Stimulated activated CD4-positive, alpha-beta T cell treated with anti-CD3 and anti-CD28 coated beads, Interleukin-4, amount 100 ng/mL, for 4 hours (primary cell): ENCODE data around the gene TPGS1.
A peak's percentile ranks its signal among the peaks of the same experiment; 100 is the strongest.

Experiments
- DNase-seq, 2 experiments: peaks; one replicate each; pipeline ENCODE4 v3.0.0-alpha.2; 2020

The TPGS1 gene

GRCh38 chr19:522726-523125 lies 15.4 kb downstream of the TPGS1 start:
- DNase-seq, result no peak

GRCh38 chr19:524062-524674 lies 16.9 kb downstream of the TPGS1 start:
- no peak for DNase-seq

DNA sequence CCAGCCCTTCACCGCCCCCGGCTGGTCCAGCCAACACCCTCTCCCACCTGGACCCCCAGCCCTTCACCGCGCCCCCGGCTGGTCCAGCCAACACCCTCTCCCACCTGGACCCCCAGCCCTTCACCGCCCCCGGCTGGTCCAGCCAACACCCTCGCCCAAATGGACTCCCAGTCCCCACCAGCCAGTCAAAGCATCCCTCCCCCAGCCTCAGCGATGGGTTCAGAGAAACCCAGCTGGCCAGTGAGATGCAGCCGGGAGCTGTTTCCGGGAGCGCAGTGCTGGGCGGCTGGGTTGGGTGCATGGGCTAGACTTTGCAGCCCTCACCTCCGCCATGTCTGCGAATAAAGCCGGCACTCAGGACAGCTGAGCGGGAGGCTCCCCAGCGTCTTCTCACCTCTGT lies 17.7 kb downstream of the TPGS1 start:
- DNase-seq, result no peak

DNA sequence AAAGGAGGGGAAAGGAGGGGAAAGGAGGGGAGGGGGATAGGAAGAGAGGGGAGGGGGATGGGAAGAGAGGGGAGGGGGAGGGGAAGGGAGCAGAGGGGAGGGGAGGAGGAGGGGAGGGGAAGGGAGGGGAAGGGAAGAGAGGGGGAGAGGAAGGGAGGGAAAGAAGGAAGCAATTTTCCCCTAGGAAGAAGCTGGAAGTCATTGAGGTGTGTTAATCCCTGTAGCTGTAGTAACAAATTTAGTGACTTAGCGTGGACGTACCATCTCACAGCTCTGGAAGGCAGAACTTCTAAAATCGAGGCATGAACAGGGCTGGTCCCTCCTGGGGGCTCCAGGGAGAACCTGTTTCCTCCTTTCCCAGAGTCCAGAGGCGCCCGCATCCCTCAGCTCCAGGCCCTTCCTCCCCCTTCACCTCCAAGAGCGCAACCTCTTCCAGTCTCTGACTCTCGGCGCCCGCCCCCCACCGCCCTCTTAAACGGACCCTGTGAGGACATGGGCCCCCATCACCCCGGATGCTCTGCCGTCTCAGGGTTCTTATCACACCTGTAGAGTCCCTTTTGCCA lies 18.6 kb downstream of the TPGS1 start:
- no peak for DNase-seq

DNA sequence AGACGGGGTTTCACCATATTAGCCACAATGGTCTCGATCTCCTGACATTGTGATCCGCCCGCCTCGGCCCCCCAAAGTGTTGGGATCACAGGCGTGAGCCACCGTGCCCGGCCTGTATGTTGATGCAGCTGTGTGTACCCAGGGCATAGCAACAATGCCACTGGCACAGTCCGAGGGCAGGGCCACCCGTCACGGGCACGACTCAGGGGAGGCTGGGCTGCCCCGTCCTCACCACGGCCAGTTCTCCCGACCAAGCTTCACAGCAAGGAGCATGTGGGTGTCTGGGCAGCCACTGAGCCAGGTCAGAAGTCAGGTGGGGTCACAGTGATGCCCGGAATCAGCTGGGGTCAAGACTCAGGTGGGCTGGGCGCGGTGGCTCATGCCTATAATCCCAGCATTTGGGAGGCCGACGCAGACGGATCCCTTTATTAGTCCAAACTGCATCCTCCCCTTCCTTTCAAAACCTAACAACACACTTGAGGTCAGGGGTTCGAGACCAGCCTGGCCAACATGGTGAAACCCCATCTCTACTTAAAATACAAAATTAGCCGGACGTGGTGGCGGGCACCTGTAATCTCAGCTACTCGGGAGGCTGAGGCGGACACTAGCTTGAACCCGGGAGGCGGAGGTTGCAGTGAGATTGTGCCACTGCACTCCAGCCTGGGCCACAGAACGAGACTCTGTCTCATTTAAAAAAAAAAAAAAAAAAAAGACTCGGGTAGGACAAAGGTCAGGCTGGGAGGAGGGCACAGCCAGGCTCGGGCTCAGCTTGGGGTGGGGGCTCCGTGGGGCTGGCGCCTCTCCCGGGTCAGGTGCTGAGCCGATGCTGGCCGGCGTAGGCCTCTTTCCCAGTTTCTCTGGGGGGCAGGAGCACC lies 23.1 kb downstream of the TPGS1 start:
- no peak for DNase-seq

GRCh38 chr19:531009-531752 lies 23.9 kb downstream of the TPGS1 start:
- DNase-seq, result peak; percentile 82 to 91

- DNase-seq, result no peak
Observed at GRCh38 chr19:531753-532560, 24.7 kb downstream of the TPGS1 start, which contains the start of gene CDC34. Gene CDC34, plus strand, starts transcription at chr19:531760. Its CDS starts 172 bp downstream, at chr19:531932.

DNA sequence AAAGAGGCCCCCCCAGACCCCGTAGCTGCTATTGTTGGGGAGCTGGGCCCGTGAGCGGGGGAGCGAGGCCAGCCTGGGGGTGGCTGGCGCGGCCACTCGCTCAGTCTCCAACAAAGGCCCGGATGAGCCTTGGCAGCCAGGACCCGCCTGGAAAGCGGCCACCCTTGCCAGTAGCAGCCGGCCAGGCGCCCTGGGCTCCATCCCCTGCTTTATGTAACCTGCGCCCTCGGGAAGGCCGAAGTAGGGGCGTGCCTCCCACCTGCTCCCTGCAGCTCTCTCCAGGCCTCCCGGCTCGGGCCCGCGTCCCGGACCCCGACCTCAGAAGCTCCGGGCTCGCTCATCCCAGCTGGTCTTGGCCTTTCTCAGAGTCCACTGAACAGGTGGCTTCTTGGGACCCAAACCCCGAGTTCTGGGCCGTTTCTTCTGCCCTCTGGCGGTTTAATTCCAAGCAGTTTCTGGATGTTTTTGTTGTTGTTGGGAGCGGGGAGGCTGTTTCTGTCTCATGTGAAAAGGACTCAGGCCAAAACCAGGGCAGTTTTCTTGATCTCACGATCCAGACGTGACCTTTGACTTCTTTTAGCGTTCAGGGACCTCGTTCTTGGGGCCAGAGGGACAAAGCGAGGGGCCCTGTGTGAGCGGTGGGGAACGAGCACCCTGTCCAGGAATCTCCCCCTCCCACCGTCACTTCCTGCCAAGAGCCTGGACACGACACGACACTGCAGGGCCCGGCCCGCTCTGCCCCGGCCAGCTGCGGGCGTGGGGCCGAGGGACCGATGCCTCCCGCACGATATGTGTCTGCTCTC lies 25.5 kb downstream of the TPGS1 start:
- peak in 1 of 2 experiments; percentile 27 for DNase-seq

GRCh38 chr19:533364-534058 lies 26.2 kb downstream of the TPGS1 start:
- DNase-seq, result no peak

GRCh38 chr19:534088-534487 lies 26.8 kb downstream of the TPGS1 start:
- DNase-seq, result no peak

- DNase-seq, result no peak
Observed at GRCh38 chr19:535017-535835, 27.9 kb downstream of the TPGS1 start.

DNA sequence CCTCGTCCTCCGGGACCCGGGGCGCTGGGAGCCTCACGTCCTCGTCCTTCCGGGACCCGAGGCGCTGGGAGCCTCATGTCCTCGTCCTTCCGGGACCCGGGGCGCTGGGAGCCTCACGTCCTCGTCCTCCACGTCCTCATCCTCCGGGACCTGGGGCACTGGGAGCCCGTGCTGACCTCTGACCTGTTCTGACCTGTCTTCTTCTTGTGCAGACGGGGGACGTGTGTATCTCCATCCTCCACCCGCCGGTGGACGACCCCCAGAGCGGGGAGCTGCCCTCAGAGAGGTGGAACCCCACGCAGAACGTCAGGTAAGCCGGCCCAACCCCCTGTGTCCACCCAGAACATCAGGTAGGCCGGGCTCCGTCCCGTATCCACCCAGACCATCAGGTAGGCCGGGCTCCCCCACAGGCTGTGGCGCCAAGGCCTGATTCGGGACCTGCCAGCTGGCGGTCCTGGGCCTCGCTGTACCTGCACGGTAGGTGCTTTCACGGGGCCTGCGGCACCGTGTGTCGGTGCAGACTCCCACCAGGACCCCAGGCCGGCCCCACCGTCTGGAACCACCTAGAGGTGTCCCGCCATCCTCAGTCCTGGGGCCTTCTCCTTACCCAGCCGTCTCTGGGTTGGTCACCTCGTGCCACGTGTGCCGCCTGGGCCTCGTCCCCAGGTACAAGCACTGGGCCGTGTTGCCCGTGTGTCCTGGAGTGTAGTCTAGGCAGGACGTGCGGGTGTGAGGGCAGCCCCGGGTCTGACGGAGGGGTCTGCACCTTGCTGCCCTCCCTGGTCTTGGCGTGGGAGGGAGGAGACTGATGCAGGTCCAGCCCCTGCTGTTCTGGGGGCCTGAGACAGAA lies 29.0 kb downstream of the TPGS1 start:
- no peak for DNase-seq

GRCh38 chr19:536881-537404 lies 29.6 kb downstream of the TPGS1 start:
- no peak for DNase-seq

GRCh38 chr19:538641-539428 lies 31.5 kb downstream of the TPGS1 start:
- DNase-seq, result no peak

DNA sequence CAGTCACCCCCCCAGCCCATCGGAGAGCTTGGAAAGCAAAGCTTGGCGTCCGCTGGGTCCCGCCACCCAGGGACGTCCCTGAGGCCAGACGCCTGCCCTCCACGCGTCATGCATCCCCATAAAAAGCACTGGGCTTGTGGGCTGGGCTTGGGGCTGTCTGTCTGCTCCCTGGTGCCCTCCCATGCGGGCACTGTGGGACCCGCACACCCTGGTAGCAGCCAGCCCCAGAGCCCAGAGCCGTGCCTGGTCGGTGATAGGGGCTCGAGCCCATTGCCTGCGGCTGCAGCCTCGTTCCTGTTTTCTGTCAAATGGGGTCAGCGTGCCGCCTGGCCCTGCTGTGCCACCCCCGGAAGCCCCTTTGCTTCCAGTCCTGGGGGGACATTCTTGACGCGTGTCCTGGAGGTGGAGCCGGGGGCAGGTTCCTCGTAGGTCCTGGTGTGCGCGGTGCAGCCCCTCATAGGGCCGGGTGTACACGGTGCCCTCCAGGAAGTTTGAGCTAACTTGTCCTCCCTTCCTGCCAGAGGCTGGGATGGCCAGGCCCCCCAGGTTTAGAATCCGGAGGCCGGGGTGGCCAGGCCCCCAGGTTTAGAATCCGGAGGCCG lies 32.2 kb downstream of the TPGS1 start:
- DNase-seq, result no peak

DNA sequence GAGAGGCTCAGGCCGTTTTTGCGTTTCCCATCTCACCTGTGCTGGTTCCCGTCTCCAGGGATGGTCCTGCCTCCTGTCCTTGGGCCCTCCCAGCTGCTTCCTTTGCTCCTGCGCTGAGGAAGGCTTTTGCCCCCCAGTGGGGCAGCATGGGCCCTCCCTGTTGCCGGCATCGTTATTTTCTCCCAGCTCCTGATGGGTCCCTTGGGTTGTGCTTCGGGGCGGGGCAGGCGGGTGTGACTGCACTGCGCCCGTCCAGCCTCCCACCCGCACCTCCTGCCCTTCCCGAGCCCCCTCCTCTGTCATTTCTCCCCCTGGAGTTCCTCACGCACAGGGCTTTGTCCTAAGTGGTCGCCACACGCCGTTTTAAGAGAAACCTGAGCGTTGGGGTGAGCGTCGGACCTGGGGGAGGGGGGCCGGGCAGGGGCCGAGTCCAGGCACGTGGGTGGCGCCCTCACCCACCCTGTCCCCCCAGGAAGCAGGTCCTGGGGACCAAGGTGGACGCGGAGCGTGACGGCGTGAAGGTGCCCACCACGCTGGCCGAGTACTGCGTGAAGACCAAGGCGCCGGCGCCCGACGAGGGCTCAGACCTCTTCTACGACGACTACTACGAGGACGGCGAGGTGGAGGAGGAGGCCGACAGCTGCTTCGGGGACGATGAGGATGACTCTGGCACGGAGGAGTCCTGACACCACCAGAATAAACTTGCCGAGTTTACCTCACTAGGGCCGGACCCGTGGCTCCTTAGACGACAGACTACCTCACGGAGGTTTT lies 33.8 kb downstream of the TPGS1 start:
- DNase-seq, result no peak

- DNase-seq, result no peak
Observed at GRCh38 chr19:541699-542098, 34.4 kb downstream of the TPGS1 start.
